D721Med (cell line): ENCODE data around the gene ERLEC1.
"Not testable (repeated sequence)": the region's sequence is repeated elsewhere in the genome, so short reads cannot be mapped to it uniquely, and the experiment has no call there.

Source experiments
- DNase-seq: peaks from one replicate; pipeline ENCODE4 v3.0.0; 2011; ENCODE audit warnings: low spot score; ENCODE audit not compliant: insufficient read length
- FAIRE-seq: peaks from 2 replicates; lab custom pipeline; 2011; peaks lifted over from hg19 to GRCh38; lab: Jason Lieb, UNC
- TF ChIP-seq, protein P1 (sequence below): IDR thresholded peaks from 2 replicates; pipeline ENCODE4 v1.5.1; 2012; ENCODE audit warnings: mild to moderate bottlenecking, control low read depth; ENCODE audit not compliant: insufficient read depth; ENCODE audit errors: missing control alignments

Gene ERLEC1

DNA sequence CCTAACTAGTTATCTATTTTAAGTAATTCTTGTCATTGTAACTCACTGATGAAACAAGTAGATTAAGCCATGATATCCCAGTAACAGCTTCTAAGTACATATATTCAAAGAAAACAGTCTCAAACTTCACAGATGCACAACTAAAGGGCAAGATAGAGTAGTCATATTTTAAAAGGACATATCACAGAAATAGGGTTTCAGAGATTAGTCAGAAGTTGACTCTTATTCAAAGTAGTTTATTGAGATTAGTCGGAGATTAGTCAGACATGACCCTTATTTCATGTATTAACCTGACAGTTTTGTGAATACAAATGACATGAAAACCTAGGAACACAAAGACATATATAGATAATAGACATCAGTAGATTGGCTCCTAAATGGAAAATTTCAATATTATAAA is 35.1 kb upstream of the ERLEC1 start:
- DNase-seq: no peak
- no peak for FAIRE-seq
- TF ChIP-seq, protein P1, sequence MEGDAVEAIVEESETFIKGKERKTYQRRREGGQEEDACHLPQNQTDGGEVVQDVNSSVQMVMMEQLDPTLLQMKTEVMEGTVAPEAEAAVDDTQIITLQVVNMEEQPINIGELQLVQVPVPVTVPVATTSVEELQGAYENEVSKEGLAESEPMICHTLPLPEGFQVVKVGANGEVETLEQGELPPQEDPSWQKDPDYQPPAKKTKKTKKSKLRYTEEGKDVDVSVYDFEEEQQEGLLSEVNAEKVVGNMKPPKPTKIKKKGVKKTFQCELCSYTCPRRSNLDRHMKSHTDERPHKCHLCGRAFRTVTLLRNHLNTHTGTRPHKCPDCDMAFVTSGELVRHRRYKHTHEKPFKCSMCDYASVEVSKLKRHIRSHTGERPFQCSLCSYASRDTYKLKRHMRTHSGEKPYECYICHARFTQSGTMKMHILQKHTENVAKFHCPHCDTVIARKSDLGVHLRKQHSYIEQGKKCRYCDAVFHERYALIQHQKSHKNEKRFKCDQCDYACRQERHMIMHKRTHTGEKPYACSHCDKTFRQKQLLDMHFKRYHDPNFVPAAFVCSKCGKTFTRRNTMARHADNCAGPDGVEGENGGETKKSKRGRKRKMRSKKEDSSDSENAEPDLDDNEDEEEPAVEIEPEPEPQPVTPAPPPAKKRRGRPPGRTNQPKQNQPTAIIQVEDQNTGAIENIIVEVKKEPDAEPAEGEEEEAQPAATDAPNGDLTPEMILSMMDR: no peak

DNA sequence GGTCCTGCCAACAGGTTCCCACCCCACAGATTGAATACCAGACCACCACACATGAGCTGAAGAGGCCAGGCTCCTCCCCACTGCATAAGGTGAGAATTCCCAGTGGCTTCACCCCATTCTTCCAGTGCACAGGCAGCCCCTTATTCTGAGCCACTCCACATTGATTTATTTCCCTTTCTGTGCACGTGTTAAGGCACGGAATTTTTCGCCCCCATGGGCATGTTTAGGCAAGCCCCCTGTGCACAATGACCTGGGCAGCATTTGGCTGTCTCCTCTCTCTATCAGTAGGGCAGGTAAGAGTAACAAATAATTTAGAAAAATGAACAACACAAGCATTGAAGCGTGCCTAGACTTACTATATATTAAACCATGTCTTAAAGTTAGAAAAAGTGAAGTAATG is 34.5 kb upstream of the ERLEC1 start:
- no peak for FAIRE-seq

DNA sequence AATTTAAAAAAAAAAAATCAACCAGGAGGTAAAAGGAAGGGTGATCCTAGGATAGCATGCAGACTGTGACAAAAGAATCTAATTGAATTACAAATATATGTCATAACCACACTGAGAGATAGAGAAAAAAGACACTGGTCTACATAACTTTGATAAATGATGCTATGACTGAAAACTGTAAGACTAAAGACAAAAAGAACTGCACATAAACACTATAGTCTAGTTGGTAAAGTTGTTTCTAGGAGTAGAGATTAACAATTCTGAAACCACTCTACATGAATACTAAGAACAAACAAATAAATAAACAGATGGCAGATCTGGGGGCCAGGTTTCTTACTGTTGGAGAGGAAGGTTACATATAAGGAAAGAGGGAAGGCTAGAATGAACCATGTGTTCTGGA is 33.8 kb upstream of the ERLEC1 start:
- DNase-seq (no peak), FAIRE-seq (no peak)
- TF ChIP-seq, protein P1: no peak

More for the DNA sequence above, 34.5 kb upstream of the ERLEC1 start:
- DNase-seq: no peak
- TF ChIP-seq, protein P1: no peak

DNA sequence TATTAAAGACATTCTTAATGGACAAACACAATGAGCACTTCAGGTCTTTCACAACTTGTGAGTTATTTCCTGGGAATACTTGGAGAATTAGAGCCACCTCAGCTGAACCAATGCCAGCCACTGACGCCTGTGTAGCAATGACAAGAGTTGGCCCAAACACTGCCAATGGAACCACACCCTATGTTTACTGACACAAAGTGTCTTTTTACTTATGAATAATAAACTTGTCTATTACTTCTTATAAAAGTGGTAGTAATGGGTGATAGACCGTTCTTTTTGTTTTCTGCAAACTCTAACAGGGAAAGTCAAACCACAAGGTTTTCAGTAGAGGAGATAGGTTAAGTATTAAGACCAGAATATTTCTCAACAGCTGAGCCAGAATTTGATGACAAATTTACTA is 31.7 kb upstream of the ERLEC1 start:
- FAIRE-seq: no peak
- DNase-seq: no peak
- TF ChIP-seq, protein P1: no peak

DNA sequence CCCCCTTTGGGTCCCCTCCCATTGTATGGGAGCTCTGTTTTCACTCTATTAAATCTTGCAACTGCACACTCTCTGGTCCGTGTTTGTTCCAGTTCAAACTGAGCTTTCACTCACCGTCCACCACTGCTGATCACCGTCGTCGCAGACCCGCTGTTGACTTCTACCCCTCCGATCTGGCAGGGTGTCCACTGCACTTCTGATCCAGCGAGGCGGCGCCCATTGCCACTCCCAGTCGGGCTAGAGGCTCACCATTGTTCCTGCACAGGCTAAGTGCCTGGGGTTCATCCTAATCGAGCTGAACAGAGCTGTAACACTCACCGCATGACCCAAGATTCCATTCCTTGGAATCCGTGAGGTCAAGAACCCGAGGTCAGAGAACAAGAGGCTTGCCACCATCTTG is 30.2 kb upstream of the ERLEC1 start:
- TF ChIP-seq, protein P1: no peak
- FAIRE-seq: no peak

DNA sequence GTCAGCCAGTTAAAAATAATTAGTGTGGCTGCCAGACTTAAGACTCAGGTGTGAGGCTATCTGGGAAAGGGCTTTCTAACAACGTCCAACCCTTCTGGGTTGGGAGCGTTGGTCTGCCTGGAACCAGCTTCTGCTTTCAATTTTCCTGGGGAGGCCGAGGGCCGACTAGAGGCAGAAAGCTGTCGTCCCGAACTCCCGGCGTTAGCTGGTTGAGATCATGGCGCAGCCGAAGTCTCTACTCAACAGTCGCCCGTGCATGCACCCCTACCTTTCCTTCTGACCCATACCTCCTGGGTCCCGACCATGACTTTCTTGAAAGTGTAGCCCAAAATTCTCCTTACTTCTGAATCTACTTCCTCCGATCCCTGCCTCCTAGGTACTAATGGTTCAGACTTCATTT is 29.6 kb upstream of the ERLEC1 start:
- not testable (repeated sequence) for FAIRE-seq, DNase-seq

More for the DNA sequence above, 30.2 kb upstream of the ERLEC1 start:
- DNase-seq: no peak

DNA sequence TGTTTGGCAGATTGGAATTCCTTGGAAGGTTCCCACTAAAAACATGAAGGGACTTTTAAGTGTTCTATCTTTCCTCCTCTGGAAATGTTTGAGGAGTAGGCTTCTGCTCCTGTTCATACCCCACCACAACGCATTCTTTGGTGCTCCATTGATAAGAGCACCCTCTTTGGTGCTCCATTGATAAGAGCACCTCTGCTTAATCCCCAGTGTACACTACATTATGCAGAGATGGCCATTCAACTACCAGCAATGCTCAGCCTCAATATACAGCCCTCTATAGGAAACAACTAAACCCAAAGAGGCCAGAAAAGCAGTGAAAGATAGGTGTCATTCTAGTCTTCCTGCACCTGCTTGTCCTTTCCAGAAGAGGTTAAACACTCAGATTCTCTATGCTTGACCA is 21.1 kb upstream of the ERLEC1 start:
- TF ChIP-seq, protein P1: no peak
- DNase-seq (no peak), FAIRE-seq (no peak)
